SKM-1 treated with dmso at 0.1 percent for 144 hours (cell line): Measurements from ENCODE around the gene ESYT2.

Experiments used
- DNase-seq: peaks from one replicate; lab custom pipeline; 2025; ENCODE audit not compliant: unreplicated experiment; lab: John Stamatoyannopoulos, UW

ESYT2 gene

GRCh38 chr7:158774952-158775351 is 54.4 kb downstream of the ESYT2 start:
- no peak for DNase-seq

DNA sequence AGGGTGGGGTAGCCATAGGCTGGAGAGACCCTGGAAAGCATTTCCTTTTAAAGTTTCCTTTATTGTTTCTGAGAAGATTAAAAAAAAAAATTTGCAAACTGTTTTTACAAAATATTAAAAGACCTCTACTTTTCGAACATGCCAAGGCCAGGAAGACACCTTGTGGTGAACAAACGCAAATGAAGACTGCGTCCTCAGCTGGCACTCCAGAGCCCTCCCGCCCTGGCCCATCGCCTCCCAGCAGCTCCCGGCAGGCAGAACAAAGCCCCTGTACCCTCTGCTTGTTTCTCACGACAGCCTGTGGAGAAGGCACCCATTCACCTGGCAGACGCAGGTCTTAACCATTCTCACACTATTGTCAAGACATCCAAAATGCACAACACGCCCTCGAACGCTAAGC is 56.4 kb downstream of the ESYT2 start:
- DNase-seq: no peak

DNA sequence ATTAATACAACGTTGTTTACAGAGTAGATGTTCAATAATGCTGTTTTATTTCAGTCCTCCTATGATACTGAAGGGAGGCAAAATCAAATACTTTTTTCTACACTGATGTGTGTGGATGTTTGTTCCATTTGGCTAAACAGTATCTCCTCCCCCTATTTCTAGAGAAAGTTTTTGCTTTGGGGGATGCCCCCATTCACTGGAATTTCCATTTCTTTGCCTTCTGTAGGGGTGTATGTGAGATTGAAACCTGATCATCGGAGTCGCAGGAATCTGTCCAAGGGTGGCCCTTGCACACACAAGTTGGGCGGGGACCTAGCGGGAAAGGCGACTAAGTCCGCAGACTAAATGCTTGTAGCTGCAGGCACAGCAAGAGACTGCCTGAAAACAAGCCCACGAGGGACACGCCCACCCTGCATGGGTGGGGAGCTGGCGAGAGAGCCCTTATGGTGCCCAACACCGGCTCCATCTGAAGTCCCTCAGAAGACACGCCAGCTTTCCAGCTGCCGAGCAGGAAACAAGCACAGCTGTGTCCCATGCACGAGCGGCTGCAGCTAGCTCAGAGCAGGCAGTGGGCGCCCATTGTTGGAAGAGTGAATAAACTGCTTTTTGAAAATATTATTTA is 58.0 kb downstream of the ESYT2 start:
- no peak for DNase-seq

DNA sequence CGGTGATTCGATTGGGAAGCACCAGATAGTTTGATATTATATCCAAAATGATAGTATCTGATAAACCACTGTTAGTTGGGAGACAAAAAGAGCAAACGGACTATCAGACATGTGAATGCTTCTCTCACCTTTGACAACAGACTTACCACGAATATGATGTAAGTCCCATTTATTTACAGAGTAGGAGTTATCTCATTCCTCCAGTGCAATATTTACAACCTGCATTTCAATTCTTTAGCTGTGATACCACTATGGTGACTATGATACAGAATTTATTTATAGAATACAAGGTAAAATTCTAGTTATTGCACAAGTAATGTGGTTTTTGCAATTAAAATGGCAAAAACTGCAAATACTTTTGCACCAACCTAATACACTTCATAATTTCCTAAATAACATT is 61.6 kb downstream of the ESYT2 start:
- DNase-seq: no peak

GRCh38 chr7:158766570-158767281 is 62.6 kb downstream of the ESYT2 start:
- DNase-seq: no peak

DNA sequence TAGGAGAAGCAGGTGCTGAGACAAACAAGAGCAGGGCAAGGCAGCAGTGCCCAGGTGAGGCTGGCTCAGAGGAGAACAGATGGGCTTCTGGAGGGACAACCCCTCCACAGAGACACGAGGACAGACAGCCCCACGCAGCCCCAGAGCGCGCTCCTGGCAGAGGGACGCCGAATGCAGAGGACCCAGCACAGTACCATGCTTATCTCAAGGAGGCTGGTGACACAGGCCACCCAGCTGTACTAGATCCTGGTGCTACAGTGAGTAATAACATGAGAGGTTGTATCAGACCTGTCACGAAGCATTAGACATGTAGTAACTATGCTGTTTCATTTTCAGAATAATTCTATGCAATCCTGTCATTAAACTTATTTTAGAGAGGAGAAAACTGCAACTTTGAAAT is 64.3 kb downstream of the ESYT2 start:
- no peak for DNase-seq

GRCh38 chr7:158763454-158764033 is 65.8 kb downstream of the ESYT2 start:
- DNase-seq: no peak

- DNase-seq: no peak
Observed at GRCh38 chr7:158761945-158762344, 67.4 kb downstream of the ESYT2 start.

DNA sequence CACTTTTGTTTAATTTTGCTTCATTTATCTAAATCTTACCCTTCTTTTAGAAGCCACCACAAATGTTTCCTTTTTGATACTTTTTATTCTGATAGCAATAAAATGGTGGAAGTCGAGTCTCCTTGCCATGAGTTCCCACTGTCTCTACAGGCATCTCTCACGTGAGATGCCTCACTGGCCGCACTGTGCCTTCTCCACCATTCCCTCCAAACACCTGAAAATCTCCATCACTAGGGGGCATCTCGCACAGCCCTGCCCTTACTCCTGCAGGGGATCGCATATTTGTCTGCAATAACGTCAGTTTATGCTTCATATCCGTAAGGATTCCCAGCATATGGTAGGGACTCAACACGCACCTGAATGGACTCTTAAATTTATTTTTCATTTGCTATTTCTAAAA is 68.4 kb downstream of the ESYT2 start:
- DNase-seq: no peak

DNA sequence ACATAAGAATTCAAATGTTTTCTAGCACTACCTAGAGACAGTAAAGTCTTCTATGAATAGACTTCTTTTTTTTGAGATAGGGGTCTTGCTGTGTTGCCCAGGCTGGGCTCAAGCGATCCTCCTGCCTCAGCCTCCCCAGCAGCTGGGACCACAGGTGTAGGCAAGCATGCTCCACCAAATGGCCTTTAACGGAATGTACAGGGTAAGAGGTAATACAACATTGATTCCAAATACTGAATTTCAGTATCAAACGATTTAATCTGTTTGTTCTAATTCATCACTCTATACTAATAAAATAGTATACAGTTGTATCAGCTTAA is 68.9 kb downstream of the ESYT2 start:
- DNase-seq: no peak

DNA sequence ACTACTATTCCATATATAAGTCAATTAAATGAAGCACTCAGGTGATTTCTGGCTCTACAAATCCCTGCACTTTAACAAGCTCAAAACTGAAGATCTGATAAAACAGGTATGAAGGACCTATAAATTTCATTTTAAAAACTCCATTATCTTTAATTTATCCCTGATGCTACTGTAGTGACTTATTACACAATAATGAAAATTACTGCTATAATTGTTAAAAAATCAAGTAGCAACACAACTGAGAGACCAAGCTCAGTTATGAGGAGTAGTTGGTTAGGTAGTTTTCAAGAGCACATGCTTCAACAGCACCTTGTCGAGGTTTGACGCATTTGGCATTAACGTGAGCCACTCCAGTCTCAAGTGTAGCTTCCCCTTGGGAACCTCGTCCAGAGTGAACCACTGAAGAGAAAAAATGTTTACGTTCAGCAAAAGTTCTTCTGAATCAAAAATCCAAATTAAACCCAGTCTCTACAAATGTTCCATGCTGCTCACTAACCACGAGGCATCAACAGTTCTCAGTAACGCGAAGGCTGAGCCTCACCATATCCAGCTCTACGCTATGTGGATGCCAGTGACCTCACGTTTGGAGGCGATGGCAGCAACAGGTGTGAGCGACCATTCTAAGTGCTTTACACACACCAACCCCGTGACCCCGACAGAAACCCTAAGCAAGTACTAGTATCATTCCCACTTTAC is 69.4 kb downstream of the ESYT2 start:
- no peak for DNase-seq

GRCh38 chr7:158759245-158759614 is 70.1 kb downstream of the ESYT2 start:
- DNase-seq: no peak

GRCh38 chr7:158758586-158759244 is 70.6 kb downstream of the ESYT2 start:
- no peak for DNase-seq

DNA sequence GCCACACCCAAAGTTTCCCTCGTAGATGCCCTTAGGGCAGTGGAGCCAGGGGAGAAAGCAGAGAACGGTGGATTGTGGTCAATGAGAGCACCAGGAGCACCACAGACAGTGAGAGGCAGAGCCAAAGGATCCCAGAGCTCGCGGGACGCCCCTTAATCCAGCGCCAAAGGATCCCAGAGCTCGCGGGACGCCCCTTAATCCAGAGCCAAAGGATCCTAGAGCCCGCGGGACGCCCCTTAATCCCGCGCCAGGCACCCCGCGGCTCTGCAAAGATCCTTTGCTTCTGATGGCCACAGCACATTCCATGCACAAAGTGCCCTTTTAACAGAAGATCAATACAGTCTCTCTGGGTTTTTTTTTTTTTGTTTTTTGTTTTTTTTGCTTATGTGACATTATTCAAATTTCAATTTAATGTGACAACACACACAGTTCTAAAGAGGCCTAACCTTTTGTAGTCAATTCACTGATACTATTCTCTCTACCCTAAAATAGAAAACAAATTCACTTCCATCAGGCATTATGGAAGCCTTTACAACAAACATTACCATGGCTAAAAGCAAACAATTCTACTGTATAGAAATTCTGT is 71.8 kb downstream of the ESYT2 start:
- DNase-seq: no peak

DNA sequence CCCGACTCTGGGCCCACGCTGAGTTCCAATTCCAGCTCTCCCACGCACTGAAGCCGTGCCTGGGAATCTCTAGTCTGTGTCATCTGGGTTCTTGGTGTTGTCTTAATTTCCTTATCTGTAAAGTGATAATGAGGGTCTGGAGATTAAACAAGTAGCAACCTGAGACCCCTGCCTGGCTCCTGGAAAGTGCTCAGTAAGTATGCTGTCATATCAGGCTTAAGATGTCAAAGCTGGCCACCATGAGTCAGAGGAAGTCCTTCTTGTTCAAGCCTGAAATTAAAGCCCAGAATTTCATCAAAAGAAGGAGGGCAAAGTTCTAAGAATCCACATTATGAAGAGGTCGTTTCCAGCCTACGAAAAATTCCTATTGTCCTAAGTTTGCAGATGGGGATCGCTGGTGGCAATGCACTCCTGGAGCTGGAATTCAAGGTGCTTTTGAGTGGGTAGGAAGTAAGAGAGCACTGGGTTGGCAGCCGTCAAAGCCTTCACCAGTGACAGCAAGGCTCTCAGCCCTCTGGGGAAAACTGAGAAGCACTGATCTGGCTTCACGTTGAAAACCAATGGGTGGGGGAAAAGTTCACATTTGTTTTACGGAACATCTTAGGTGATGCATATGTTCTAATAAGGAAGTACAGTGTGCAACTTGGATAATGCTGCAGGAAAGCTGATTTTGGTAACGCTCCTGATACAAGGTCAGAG is 74.4 kb downstream of the ESYT2 start:
- DNase-seq: no peak

DNA sequence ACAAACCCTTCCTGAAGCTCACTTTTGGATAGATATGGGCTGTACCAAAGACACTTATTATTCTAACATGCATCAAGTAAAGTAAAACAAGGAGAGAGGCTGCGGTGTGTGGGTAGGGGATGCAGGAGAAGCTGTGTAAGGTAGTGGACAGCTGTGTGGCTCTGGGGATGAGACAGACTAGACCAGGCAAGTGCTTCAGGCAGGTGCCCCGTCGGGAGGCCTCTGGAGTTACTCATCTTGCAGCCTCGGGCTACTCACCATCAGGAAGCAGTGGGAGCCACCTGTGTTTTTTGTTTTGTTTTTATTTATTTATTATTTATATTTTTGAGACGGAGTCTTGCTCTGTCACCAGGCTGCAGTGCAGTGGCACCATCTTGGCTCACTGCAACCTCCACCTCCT is 75.4 kb downstream of the ESYT2 start:
- no peak for DNase-seq

DNA sequence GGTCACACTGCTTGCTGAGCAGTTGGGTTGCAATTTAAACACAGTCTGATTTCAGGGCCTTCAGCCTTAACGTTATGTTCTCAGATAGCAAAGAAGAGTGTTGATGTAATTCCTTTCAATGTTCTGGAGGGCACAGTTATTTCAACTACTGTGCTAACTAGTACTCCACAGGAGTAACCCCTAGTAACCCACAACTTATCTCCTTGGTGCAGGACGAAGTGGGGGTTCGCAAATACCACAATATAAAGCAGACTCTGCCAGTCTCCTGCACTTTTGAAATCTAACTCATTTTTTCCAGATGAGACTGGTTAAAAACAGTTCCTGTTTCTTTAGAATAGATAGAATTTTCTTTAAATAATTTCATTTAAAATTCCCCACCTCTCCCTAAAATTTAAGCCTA is 77.6 kb downstream of the ESYT2 start:
- no peak for DNase-seq

DNA sequence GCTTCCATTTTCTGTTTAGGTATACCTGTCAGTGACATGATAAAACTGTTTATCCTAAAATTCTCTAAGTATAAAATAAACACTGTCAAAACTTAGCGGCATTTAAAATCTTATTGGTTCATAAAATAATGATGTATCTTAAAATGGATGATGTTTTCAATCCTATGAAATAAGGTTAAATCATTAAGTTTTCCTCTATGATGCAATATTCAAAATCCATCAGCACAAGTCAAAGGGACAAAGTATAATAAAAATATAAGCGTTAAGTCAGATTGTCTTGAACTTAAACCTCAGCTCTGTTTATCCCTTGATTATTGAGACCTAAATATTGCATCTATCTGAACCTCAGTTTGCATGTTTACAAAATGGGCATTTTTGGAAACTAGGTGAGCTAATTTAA is 78.1 kb downstream of the ESYT2 start:
- DNase-seq: no peak

- DNase-seq: no peak
Observed at GRCh38 chr7:158750702-158751101, 78.6 kb downstream of the ESYT2 start.

DNA sequence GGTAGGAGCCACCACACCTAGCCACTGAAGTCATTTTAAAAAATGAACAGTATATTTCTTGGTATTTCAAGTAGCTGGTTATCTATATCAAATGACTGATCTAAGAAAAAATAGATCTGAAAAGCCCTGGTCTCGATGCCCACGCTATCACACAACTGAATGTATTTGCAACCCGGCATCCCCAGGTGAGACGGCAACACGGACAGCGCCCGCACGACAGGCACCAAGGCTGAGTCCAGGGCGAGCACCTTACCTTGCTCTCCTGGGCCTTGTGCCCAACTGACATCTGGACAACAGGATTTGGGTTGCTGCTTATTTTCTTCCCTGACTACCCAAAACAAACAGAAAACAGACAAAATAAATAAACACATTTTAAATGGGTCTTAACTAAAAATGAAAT is 79.9 kb downstream of the ESYT2 start:
- no peak for DNase-seq

- no peak for DNase-seq
Observed at GRCh38 chr7:158748335-158748734, 81.0 kb downstream of the ESYT2 start.
